Glutamatergic neuron (in vitro differentiated cells): ENCODE data around the gene TWNK. TPM values are rescaled to one million over a fixed set of nuclear protein-coding genes. Genes with fewer than 3 reads are reported as not detected.

Experiments used
- DNase-seq: peaks from one replicate; pipeline ENCODE4 v3.0.0; 2022
- H3K27ac Mint-ChIP-seq: one replicate; pipeline ENCODE4 v1.8.0; 2020; ENCODE audit warnings: mild to moderate bottlenecking, mixed read lengths, inconsistent platforms; ENCODE audit not compliant: unreplicated experiment
- H3K27me3 Mint-ChIP-seq: one replicate; pipeline ENCODE4 v1.8.0; 2020; ENCODE audit warnings: mild to moderate bottlenecking, moderate library complexity, mixed read lengths, inconsistent platforms; ENCODE audit not compliant: unreplicated experiment
- H3K36me3 Mint-ChIP-seq: one replicate; pipeline ENCODE4 v1.8.0; 2020; ENCODE audit warnings: mild to moderate bottlenecking, mixed read lengths, inconsistent platforms; ENCODE audit not compliant: unreplicated experiment
- H3K4me1 Mint-ChIP-seq: one replicate; pipeline ENCODE4 v1.8.0; 2020; ENCODE audit warnings: mild to moderate bottlenecking, low read depth, mixed read lengths, inconsistent platforms; ENCODE audit not compliant: unreplicated experiment
- H3K4me3 Mint-ChIP-seq: one replicate; pipeline ENCODE4 v1.8.0; 2020; ENCODE audit warnings: mild to moderate bottlenecking, mixed read lengths, inconsistent platforms; ENCODE audit not compliant: unreplicated experiment
- H3K9me3 Mint-ChIP-seq: one replicate; pipeline ENCODE4 v1.8.0; 2020; ENCODE audit warnings: mild to moderate bottlenecking, moderate library complexity, mixed read lengths, inconsistent platforms; ENCODE audit not compliant: unreplicated experiment
- CTCF ChIP-seq: fragments of 200-600 bp; sonication (generic); IDR thresholded peaks from one replicate; pipeline ENCODE4 v1.5.0; 2021; ENCODE audit not compliant: partially characterized antibody, unreplicated experiment
- total RNA-seq: library from RNA; stranded (reverse); fragmentation: NEBNext Ultra II Directional; extraction: Animal tissue kit (Norgen Biotek cat#: 25700); gene quantifications from one replicate; pipeline ENCODE4 v1.2.1, GENCODE V29; 2021; ENCODE audit not compliant: unreplicated experiment

The TWNK gene
- total RNA-seq, 1 donor from 2014 or later = 10.1 TPM

GRCh38 chr10:100980311-100980710 lies 7.0 kb upstream of the TWNK start:
- no peak for DNase-seq
- Mint-ChIP-seq H3K27me3 (peaks cover 9% of the 10 kb centered on the region), H3K4me3 (no peak overlapping the region), H3K36me3 (peaks cover 6% of the 10 kb centered on the region), H3K4me1 (no peaks in the 10 kb centered on the region), H3K27ac (peak overlapping the region; percentile 52), H3K9me3 (peaks cover 2% of the 10 kb centered on the region)
- TF ChIP-seq CTCF = no peak

GRCh38 chr10:100980711-100981110 lies 6.6 kb upstream of the TWNK start:
- H3K36me3 Mint-ChIP-seq = peaks cover 6% of the 10 kb centered on the region
- peaks cover 9% of the 10 kb centered on the region for H3K27me3 Mint-ChIP-seq
- H3K4me1 Mint-ChIP-seq = peaks cover 2% of the 10 kb centered on the region
- no peak for DNase-seq
- TF ChIP-seq CTCF = no peak
- H3K4me3 Mint-ChIP-seq = no peak overlapping the region
- H3K27ac Mint-ChIP-seq = no peak overlapping the region
- H3K9me3 Mint-ChIP-seq = peaks cover 4% of the 10 kb centered on the region

- TF ChIP-seq CTCF = no peak
- Mint-ChIP-seq H3K4me3 (no peak overlapping the region), H3K4me1 (peaks cover 2% of the 10 kb centered on the region), H3K9me3 (peaks cover 2% of the 10 kb centered on the region), H3K27me3 (peaks cover 9% of the 10 kb centered on the region), H3K27ac (no peak overlapping the region), H3K36me3 (peaks cover 6% of the 10 kb centered on the region)
- DNase-seq = no peak
Observed at GRCh38 chr10:100981178-100981772, 6.1 kb upstream of the TWNK start.

- H3K4me3 Mint-ChIP-seq = no peak overlapping the region
- no peak for DNase-seq
- H3K36me3 Mint-ChIP-seq = no peaks in the 10 kb centered on the region
- no peak overlapping the region for H3K27ac Mint-ChIP-seq
- peaks cover 13% of the 10 kb centered on the region for H3K27me3 Mint-ChIP-seq
- peaks cover 7% of the 10 kb centered on the region for H3K4me1 Mint-ChIP-seq
- TF ChIP-seq CTCF = no peak
- peaks cover 5% of the 10 kb centered on the region for H3K9me3 Mint-ChIP-seq
Observed at GRCh38 chr10:100982916-100983830, 4.2 kb upstream of the TWNK start.
